IMR-90 (cell line): Measurements from ENCODE around the gene TTC39A.

Experiments used
- BHLHE40 ChIP-seq: fragments of 150-350 bp; IDR thresholded peaks from 2 replicates; pipeline ENCODE4 v1.6.1; 2016; ENCODE audit warnings: mild to moderate bottlenecking, low read depth, low read length
- CEBPB ChIP-seq: IDR thresholded peaks from 2 replicates; pipeline ENCODE4 v1.6.1; 2012; ENCODE audit warnings: low read depth, low read length, improper control_type of control experiment
- CTCF ChIP-seq: conservative IDR thresholded peaks from 2 replicates; pipeline ENCODE4 v1.5.1; 2012; ENCODE audit warnings: mild to moderate bottlenecking, low read depth, low read length, improper control_type of control experiment
- FOS ChIP-seq: fragments of 150-350 bp; IDR thresholded peaks from 2 replicates; pipeline ENCODE4 v1.6.1; 2016; ENCODE audit warnings: low read depth, low read length
- MXI1 ChIP-seq: IDR thresholded peaks from 2 replicates; pipeline ENCODE4 v1.6.1; 2012; ENCODE audit warnings: low read depth, mild to moderate bottlenecking, low read length, moderate library complexity, borderline replicate concordance
- NFE2L2 ChIP-seq: fragments of 150-350 bp; IDR thresholded peaks from 2 replicates; pipeline ENCODE4 v1.6.1; 2016; ENCODE audit warnings: low read depth, mild to moderate bottlenecking, low read length
- POLR2A ChIP-seq: IDR thresholded peaks from 2 replicates; pipeline ENCODE4 v1.6.1; 2012; ENCODE audit warnings: mild to moderate bottlenecking, low read depth, low read length
- RFX5 ChIP-seq: IDR thresholded peaks from 2 replicates; pipeline ENCODE4 v1.8.0; 2012; ENCODE audit warnings: low read depth, mild to moderate bottlenecking, low read length, moderate library complexity
- SMC3 ChIP-seq: fragments of 150-350 bp; IDR thresholded peaks from 2 replicates; pipeline ENCODE4 v1.6.1; 2016; ENCODE audit warnings: low read depth, mild to moderate bottlenecking, antibody characterized with exemption, low read length, moderate library complexity
- USF2 ChIP-seq: fragments of 150-350 bp; IDR thresholded peaks from 2 replicates; pipeline ENCODE4 v1.6.1; 2017; ENCODE audit warnings: mild to moderate bottlenecking, antibody characterized with exemption, low read length, low read depth

DNA sequence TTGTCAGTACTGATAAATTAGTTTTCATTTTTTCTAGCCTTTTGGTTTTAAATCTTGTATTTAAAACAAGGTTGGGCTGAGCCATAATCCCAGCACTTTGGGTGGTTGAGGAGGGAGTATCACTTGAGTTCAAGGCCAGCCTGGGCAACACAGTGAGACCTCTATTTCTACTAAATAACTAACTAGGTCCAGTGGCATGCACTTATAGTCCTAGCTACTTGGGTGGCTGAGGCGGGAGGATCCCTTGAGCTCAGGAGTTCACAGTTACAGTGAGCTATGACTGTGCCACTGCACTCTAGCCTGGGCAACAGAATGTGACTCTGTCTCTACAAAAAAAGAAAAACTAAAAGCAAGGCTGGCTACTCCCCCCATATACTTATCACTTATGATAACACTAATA lies 21.5 kb upstream of the TTC39A start:
- TF ChIP-seq SMC3 (no peak), CTCF (no peak), MXI1 (no peak), RFX5 (no peak), FOS (no peak), POLR2A (no peak), BHLHE40 (no peak), USF2 (no peak), CEBPB (no peak), NFE2L2 (no peak)
